ENCODE measurements around the gene SRSF3. TPM values are rescaled to one million over a fixed set of nuclear protein-coding genes. Genes with fewer than 3 reads are reported as not detected.
"Not testable (repeated sequence)": the region's sequence is repeated elsewhere in the genome, so short reads cannot be mapped to it uniquely, and the experiment has no call there.

Gene SRSF3
- total and polyA plus RNA-seq, 3 donors from 2014 or later, result 180 to 289 (median 183) TPM

- no peaks in the 10 kb centered on the region for H3K36me3 ChIP-seq (ENCODE audit: low read depth, missing control alignments)
- no peaks in the 10 kb centered on the region for H3K9me3 ChIP-seq
- no peak overlapping the region for H3K27ac ChIP-seq
- no peaks in the 10 kb centered on the region for H3K4me1 ChIP-seq
- intact Hi-C loops (cut with DNase I; ENCODE audit: low total_unique reads), result no loop called here
- no peak overlapping the region for H3K4me3 ChIP-seq
- DNase-seq, result no peak
- TF ChIP-seq POLR2A (IDR thresholded peaks at IDR 0.05) (no peak), CTCF (IDR thresholded peaks at IDR 0.05) (no peak)
- H3K27me3 ChIP-seq, result no peaks in the 10 kb centered on the region
- WGBS, 2 donors, result 85 to 90% methylated on average over 8 of the region's 8 CpGs
Measured at GRCh38 chr6:36566418-36566905, 27.7 kb upstream of the SRSF3 start.

- H3K4me3 ChIP-seq, result no peak overlapping the region
- WGBS, 2 donors, result 79 to 91% methylated on average over 2 of the region's 2 CpGs
- H3K4me1 ChIP-seq, result no peaks in the 10 kb centered on the region
- intact Hi-C loops (cut with DNase I; ENCODE audit: low total_unique reads), result no loop called here
- DNase-seq, result no peak
- no peak overlapping the region for H3K27ac ChIP-seq
- no peak for TF ChIP-seq POLR2A (IDR thresholded peaks at IDR 0.05)
- no peak for TF ChIP-seq CTCF (IDR thresholded peaks at IDR 0.05)
- H3K9me3 ChIP-seq, result no peaks in the 10 kb centered on the region
- no peaks in the 10 kb centered on the region for H3K36me3 ChIP-seq (ENCODE audit: low read depth, missing control alignments)
- no peaks in the 10 kb centered on the region for H3K27me3 ChIP-seq
Measured at GRCh38 chr6:36570264-36570663, 23.9 kb upstream of the SRSF3 start.

GRCh38 chr6:36571122-36572043 is 22.8 kb upstream of the SRSF3 start:
- Histone ChIP-seq H3K4me1 (peaks cover 4% of the 10 kb centered on the region), H3K27me3 (no peaks in the 10 kb centered on the region), H3K27ac (no peak overlapping the region), H3K9me3 (no peaks in the 10 kb centered on the region), H3K4me3 (no peak overlapping the region), H3K36me3 (ENCODE audit: low read depth, missing control alignments) (no peaks in the 10 kb centered on the region)
- intact Hi-C loops (cut with DNase I; ENCODE audit: low total_unique reads), result no loop called here
- WGBS, 2 donors, result 89 to 93% methylated on average over 4 of the region's 4 CpGs
- no peak for TF ChIP-seq CTCF (IDR thresholded peaks at IDR 0.05)
- no peak for TF ChIP-seq POLR2A (IDR thresholded peaks at IDR 0.05)
- no peak for DNase-seq

- H3K36me3 ChIP-seq (ENCODE audit: low read depth, missing control alignments); intact Hi-C loops (cut with DNase I; ENCODE audit: low total_unique reads); DNase-seq; H3K4me3 ChIP-seq; H3K9me3 ChIP-seq; H3K27ac ChIP-seq; H3K27me3 ChIP-seq: not testable (repeated sequence)
- WGBS, 2 donors, result 89 to 95% methylated on average over 12 of the region's 12 CpGs
- peaks cover 10% of the 10 kb centered on the region for H3K4me1 ChIP-seq
Measured at GRCh38 chr6:36572353-36573311, 21.5 kb upstream of the SRSF3 start.

- H3K27me3 ChIP-seq, result no peaks in the 10 kb centered on the region
- TF ChIP-seq CTCF (IDR thresholded peaks at IDR 0.05) (no peak), POLR2A (IDR thresholded peaks at IDR 0.05) (no peak)
- no peak overlapping the region for H3K27ac ChIP-seq
- H3K4me3 ChIP-seq, result no peak overlapping the region
- no peaks in the 10 kb centered on the region for H3K36me3 ChIP-seq (ENCODE audit: low read depth, missing control alignments)
- no peak for DNase-seq
- no peaks in the 10 kb centered on the region for H3K9me3 ChIP-seq
- intact Hi-C loops (cut with DNase I; ENCODE audit: low total_unique reads), result no loop called here
- peaks cover 19% of the 10 kb centered on the region for H3K4me1 ChIP-seq
Measured at GRCh38 chr6:36574679-36575078, 19.5 kb upstream of the SRSF3 start.

All from testis (tissue), 3 donors.